Activated CD4-positive, CD25-positive, alpha-beta regulatory T cell treated with anti-CD3 and anti-CD28 coated beads, Interleukin-2, amount 50 U/mL, for 16 hours (primary cell): ENCODE data around the gene PCNX4.
A peak's percentile ranks its signal among the peaks of the same experiment; 100 is the strongest.
"Not testable (repeated sequence)": the region's sequence is repeated elsewhere in the genome, so short reads cannot be mapped to it uniquely, and the experiment has no call there.

Experiments
- DNase-seq: peaks from one replicate; pipeline ENCODE4 v3.0.0-alpha.2; 2020; ENCODE audit warnings: low read depth, low spot score

The PCNX4 gene

DNA sequence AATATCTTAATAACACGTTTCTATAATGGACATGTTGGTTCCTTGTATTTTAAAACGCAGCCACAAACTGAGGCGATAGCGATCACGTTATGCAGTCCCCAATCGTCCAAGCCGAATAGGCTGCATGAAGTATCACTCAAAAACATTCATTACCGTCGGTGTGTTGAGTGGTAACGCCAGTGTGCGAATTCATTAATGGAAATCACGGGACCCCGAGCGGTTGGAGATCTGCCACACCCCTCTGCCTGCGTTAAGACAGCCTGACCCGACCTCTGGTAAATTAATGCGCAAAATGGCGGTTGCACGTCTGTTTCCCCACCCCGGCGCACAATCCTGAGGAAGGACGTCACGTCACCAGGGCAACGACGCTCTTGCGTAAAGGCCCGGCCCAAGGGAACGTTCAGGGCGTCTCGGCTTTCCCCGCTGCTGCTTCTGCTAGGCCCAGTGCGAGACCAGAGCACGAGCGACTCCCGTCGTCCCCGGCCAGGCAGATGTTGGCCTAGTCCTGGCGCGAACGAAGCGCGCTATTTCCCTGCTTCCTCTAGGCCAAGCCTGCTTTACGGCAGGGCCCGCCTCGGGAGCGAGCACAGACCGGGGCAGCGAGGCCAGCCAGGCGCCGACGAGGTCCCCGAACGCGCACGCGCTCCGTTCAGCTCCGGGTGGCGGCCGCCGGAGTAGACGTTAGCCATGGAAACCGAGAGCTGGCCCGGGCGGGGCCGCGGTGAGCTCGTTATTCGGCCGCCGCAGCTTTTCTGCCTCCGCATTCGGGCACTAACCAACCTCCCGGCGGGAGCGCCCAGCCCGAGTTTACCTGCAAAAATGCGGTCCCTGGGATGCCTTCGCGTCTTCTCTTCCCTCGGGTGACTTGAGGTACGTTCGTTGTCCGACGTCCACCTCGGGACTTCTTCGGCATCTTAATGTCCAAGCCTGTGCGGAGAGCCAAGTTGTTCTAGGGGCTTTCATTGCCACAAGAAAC lies at the start of gene PCNX4:
Gene PCNX4 (plus strand): TSS at position 374 of the 976 bp plus-strand sequence. CDS start 15,716 bp downstream, outside the sequence.
- DNase-seq, result peak; percentile 88

DNA sequence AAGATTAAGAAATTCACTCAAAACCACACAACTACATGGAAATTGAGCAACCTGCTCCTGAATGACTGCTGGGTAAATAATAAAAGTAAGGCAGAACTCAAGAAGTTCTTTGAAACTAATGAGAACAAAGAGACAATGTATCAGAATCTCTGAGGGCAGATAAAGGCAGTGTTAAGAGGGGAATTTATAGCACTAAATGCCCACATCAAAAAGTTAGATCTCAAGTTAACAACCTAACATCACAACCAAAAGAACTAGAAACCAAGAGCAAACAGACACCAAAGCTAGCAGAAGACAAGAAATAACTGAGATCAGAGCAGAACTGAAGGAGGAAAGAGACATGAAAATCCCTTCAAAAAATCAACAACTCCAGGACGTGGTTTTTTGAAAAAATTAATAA lies 43.7 kb upstream of the PCNX4 start:
- not testable (repeated sequence) for DNase-seq

DNA sequence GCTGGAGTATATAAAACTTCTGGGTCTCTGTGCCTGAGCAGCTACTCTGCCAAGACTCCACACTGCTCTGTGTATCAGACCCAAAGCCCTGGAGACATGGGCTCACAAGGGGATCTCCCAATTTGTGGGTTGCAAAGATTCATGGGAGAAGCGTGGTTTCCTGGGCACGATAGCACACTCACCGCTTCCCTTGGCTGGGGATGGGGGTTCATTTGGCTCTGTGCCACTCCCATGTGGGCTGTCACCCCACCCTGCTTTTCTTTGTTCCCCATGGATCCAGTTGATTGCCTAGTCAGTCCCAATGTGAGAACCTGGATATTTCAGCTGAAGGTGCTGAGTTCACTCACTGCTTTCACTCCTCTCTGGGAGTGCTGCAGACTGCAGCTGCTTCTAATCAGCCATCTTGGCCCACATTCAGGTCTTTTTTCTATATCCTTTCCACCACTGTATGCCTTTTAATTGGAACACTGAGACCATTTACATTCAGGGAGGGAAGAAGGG lies 40.0 kb upstream of the PCNX4 start:
- DNase-seq, result no peak

GRCh38 chr14:60058087-60058486 lies 33.6 kb upstream of the PCNX4 start:
- no peak for DNase-seq

GRCh38 chr14:60061371-60061770 lies 30.4 kb upstream of the PCNX4 start:
- no peak for DNase-seq

DNA sequence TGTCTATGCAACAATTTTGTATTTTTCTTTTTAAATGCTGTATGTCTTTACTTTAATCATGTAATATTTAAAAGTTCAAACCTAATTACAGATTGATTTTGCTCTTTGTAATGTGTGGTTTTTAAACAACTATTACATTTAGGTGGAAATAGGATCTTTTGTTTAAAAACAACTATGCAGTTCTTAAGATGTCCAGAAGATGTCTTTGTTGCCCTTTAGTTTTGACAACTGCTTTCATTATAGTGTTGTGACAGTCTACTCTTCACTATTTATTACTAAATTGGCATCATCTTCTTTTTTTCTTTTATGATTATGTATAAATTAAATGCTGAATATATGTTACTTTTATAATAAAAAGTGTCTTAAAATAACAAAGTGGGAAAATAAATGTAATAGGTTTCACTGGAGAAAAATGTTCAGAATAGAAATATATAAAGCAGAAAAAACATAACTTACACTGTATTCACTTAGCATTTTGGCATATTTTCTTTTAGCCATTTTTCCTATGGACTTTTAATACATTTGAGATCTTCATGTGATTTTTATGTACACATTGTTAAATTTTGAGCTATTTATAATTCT lies 27.1 kb upstream of the PCNX4 start:
- no peak for DNase-seq

DNA sequence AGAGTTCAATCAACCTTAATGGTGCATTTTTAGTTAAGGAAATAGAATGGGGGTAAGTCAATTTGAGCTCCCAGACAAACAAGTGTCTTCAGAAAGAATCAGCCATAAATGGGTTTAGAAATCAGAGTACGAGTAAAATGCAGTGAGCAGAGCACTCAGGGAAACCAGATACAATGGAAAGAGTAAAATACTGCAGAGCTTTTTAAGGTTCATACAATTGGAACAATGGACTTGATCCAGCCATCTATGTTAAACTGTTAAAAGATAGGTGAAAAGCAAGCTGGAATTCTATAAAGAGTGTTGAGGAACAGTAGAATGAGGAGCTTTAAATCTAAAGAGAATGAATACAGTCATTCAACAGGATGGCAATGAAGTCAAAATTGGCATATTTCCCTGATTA lies 23.8 kb upstream of the PCNX4 start:
- DNase-seq, result no peak

DNA sequence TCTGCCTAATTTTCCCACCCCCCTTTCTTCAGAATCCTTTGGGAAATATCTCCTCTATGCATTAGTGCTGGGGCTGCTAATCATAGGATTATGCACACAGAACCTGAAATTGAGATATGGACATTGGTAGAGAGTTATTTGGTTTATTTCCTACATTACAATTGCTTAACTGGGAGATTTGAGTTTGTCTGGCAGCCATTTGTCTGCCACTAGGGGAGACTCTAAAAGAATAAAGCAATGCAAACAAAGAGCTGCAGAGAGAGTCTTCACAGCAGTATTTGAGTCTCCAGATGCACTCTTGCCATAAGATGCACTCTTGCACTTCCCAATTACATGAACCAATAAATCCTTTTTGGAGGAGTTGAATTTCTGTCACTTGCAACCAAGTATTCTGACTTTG lies 12.0 kb upstream of the PCNX4 start:
- DNase-seq, result no peak

DNA sequence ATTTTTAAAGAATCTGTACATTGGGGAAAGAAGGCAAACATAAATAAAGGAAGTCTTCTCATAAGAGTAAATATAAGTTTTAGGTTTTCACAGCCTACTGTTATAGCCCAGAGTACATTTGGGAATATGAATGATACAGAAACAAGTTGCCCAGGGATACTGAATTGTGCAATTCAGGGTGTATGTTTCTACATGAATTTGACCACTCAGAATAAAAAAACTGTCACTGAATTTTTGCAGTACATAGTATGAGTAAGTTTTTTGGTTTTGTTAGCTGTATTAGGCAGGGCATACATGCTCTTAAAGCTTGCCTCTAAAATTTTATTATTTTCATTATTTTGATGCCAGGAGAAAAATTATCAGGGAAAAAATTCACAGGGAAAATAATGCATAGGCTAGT lies 6.6 kb upstream of the PCNX4 start:
- DNase-seq, result no peak

GRCh38 chr14:60085693-60086092 lies 6.0 kb upstream of the PCNX4 start:
- no peak for DNase-seq

DNA sequence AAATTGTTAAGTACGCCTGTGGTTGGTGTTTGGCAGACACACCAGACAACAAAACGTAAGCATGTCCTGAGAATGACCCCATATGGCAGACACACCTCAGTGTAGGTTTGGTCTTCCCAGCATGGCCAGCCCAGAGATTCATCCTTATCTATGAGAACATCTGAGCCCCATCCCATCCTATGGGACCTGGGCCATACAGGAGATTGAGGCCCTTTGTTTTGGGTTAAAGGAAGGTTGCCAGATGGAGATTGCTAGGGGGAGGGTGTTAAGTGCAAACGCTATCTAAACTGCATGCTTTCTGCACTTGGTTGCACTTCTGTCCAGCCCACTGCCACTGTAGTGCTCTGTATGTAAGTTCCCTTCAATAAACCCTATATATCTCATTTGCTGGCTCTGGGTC lies 4.1 kb upstream of the PCNX4 start:
- DNase-seq, result no peak

GRCh38 chr14:60089221-60089620 lies 2.5 kb upstream of the PCNX4 start:
- no peak for DNase-seq

DNA sequence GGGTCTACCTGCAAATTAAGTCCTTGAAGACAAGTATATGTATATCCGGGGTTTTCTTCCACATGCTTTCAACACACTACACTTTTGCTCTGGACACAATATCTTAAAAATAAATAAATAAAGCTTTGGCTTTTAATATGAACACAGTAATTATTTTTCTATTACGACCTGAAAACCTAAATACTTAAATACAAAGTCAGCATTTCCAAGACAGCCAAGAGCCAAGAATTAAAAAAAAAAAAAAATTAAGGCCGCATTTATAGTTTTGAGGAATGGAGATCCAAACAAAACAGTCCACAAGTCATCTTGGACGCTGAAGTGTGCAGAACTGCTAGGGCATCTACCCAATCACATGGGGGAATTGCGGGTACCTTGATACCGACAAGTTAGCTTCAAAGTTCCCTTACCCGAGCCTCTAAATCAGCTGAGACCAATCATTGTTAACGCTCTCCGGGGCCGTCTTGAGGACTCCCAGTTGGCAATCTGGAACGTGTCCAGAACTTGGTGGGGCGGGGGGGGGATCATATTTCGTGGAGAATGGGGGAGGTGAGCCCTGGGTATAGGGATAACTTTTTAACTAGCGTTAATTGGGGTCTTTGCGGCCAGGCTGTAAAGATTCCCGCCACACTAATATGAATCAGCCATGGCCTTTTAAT lies 731 bp upstream of the PCNX4 start:
- DNase-seq, result no peak

- no peak for DNase-seq
These were observed 800 bp downstream of the PCNX4 start for GRCh38 chr14:60092526-60092920.

DNA sequence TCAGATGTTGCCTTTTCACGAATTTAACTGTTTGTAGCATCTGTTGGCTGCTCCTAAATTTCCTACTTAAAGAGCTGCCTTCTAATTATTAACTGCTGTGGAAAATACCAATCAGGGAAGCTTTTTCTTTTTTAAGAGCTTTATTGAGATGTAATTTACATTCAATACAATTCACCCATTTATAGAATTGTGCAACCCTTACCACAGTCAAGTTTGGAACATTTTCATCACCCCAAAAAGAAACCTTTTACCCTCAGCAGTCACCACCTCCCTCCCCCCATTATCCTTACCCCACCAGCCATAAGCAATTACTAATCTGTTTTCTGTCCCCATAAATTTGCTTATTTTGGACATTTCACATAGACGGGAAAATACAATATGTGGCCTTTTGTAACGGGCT lies 1.4 kb downstream of the PCNX4 start:
- DNase-seq, result no peak

DNA sequence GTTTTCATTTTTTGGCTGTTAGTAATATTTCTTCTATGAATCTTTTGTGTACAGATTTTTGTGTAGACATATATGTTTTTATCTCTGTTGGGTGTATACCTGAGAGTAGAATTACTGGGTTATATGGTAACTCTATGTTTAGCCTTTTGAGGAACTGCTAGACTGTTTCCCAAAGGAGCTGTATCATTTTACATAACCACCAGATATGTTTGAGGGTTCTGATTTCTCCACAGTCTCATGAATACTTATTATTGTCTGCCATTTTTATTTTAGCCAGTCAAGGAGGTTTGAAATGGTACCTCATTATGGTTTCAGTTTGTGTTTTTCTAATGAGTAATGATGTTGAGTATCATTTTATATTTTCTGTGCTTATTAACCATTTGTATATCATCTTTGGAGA lies 1.9 kb downstream of the PCNX4 start:
- no peak for DNase-seq

DNA sequence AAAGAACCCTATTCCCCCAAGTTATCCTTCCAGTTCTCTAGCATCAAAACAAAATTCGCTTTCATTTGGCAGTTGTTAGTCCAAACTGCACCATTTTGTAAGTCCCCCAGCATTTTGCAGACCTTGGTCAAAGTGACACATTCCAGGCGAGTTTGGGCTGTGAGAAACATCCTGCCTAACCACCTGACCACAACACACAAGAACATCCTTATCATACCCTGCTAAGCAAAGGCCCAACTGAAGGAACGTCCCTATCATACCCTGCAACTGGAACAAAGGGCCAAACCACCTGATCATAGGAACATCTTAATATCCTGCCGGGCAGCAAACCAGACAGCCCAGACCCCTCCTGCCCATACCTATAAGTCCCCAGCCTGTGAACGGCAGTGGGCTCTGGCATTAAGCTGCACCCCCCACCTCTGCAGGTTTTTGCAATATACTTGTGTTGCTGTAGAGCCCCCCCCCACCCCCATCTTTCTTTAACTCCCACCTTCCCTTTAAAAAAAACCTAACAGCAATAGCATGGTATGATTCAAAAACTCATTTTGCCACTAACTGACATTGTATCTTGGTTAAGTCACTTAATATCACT lies 2.7 kb downstream of the PCNX4 start:
- no peak for DNase-seq

DNA sequence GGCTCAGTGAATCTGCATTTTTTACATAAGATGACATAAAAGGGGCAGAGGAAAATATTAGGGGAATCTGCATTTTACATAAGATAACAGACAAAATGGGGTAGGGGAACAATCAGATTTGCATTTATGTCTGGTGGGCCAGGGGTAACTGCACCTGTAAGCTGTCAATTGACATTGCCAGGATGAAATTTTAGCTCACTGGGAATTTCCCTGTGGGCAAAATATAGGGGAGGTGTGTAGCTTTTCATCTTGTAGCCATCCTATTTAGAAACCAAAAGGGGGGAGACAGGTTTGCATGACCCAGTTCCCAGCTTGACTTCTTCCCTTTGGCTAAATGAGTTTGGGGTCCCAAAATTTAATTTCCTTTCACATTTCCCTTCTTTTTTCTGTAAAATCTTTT lies 3.5 kb downstream of the PCNX4 start:
- DNase-seq, result no peak

- no peak for DNase-seq
These were observed 4.2 kb downstream of the PCNX4 start for GRCh38 chr14:60095781-60096450.

DNA sequence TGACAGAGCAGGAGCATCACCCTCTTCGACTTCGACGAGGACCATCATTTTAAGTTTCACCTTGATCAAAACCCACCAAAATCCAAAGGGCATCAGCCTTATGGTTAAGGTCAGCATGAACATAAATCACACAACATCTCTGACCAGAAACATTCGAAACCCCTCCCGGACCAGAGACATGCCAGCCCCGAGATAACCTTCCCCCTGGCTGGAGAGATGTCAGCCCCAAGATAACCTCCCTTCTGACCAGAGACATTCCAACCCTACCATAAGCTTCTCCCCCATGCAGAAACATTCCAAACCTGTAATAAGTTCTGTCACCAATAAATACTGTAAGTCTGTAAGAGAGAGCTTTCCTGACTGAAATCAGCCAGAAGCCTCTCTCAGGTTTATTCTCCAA lies 6.3 kb downstream of the PCNX4 start:
- DNase-seq, result no peak

DNA sequence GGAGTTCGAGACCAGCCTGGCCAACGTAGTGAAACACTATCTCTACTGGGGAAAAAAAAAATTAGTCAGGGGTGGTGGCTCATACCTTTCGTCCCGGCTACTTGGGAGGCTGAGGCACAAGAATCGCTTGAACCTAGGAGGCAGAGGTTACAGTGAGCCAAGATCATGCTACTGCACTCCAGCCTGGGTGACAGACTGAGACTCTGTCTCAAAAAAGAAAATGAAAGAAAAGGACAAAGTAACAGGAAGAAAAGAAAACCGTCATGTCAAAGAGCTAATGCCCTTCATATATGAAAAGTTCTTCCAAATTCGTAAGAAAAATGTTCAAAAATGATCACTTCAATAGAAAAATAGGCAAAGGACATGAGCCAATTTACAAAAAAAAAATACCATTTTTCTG lies 8.1 kb downstream of the PCNX4 start:
- DNase-seq, result not testable (repeated sequence)
